Measurements from ENCODE around the gene MAGI3.
"Not testable (repeated sequence)": the region's sequence is repeated elsewhere in the genome, so short reads cannot be mapped to it uniquely, and the experiment has no call there.

Gene MAGI3

DNA sequence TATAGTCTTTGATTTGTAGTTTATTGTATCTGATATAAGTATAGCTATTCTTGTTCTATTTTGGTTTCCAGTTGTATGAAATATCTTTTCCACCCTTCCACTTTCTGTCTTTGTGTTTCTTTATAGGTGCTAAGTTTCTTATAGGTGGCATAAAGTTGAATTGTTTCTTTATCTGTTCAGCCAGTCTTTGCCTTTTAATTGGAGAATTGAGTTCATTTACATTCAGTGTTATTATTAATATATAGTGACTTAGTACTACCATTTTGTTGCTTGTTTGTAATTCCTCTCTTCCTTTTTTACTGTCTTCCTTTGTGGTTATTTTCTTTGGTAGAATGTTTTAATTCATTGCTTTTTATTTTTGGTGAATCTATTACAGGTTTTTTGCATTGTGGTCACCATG, 77.7 kb downstream of the MAGI3 start:
- Histone ChIP-seq H3K9me3 (ENCODE audit: insufficient read depth, low read length) (no peaks in the 10 kb centered on the region), H2AFZ (ENCODE audit: low read depth, low read length) (no peak overlapping the region), H3K4me1 (ENCODE audit: low read length) (no peaks in the 10 kb centered on the region), H3K4me2 (ENCODE audit: low read length) (no peak overlapping the region), H3K79me2 (ENCODE audit: low read length) (no peaks in the 10 kb centered on the region), H3K4me3 (ENCODE audit: low read length) (no peak overlapping the region), H3K36me3 (replicated peaks; ENCODE audit: low read depth, low read length) (no peaks in the 10 kb centered on the region), H3K27ac (ENCODE audit: low read length) (no peak overlapping the region), H4K20me1 (ENCODE audit: insufficient read depth, low read length) (no peaks in the 10 kb centered on the region), H3K27me3 (ENCODE audit: low read depth, low read length) (no peaks in the 10 kb centered on the region), H3K9ac (ENCODE audit: low read length) (no peak overlapping the region)
- TF ChIP-seq, protein P1, sequence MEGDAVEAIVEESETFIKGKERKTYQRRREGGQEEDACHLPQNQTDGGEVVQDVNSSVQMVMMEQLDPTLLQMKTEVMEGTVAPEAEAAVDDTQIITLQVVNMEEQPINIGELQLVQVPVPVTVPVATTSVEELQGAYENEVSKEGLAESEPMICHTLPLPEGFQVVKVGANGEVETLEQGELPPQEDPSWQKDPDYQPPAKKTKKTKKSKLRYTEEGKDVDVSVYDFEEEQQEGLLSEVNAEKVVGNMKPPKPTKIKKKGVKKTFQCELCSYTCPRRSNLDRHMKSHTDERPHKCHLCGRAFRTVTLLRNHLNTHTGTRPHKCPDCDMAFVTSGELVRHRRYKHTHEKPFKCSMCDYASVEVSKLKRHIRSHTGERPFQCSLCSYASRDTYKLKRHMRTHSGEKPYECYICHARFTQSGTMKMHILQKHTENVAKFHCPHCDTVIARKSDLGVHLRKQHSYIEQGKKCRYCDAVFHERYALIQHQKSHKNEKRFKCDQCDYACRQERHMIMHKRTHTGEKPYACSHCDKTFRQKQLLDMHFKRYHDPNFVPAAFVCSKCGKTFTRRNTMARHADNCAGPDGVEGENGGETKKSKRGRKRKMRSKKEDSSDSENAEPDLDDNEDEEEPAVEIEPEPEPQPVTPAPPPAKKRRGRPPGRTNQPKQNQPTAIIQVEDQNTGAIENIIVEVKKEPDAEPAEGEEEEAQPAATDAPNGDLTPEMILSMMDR (IDR thresholded peaks at IDR 0.05; ENCODE audit: low read depth, low read length): no peak

DNA sequence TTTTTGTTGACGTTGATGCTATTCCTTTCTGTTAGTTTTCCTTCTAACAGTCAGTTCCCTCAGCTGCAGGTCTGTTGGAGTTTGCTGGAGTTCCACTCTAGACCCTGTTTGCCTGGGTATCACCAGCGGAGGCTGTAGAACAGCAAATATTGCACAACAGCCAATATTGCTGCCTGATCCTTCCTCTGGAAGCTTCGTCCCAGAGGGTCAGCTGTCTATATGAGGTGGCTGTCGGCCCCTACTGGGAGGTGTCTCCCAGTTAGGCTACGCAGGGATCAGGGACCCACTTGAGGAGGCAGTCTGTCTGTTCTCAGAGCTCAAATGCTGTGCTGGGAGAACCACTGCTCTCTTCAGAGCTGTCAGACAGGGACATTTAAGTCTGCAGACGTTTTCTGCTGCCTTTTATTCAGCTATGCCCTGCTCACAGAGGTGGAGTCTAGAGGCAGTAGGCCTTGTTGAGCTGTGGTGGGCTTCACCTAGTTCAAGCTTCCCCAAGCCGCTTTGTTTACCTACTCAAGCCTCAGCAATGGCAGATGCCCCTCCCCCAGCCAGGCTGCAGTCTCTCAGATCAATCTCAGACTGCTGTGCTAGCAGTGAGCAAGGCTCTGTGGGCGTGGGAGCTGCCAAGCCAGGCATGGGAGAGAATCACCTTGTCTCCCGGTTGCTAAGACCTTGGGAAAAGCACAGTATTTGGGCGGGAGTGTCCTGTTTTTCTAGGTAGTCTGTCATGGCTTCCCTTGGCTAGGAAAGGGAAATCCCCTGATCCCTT, 88.3 kb downstream of the MAGI3 start:
- not testable (repeated sequence) for H3K4me2 ChIP-seq (ENCODE audit: low read length); H3K9me3 ChIP-seq (ENCODE audit: insufficient read depth, low read length); H3K4me1 ChIP-seq (ENCODE audit: low read length); H3K9ac ChIP-seq (ENCODE audit: low read length); H3K27ac ChIP-seq (ENCODE audit: low read length); H3K4me3 ChIP-seq (ENCODE audit: low read length); H4K20me1 ChIP-seq (ENCODE audit: insufficient read depth, low read length); H2AFZ ChIP-seq (ENCODE audit: low read depth, low read length); H3K36me3 ChIP-seq (replicated peaks; ENCODE audit: low read depth, low read length); H3K27me3 ChIP-seq (ENCODE audit: low read depth, low read length); H3K79me2 ChIP-seq (ENCODE audit: low read length)

DNA sequence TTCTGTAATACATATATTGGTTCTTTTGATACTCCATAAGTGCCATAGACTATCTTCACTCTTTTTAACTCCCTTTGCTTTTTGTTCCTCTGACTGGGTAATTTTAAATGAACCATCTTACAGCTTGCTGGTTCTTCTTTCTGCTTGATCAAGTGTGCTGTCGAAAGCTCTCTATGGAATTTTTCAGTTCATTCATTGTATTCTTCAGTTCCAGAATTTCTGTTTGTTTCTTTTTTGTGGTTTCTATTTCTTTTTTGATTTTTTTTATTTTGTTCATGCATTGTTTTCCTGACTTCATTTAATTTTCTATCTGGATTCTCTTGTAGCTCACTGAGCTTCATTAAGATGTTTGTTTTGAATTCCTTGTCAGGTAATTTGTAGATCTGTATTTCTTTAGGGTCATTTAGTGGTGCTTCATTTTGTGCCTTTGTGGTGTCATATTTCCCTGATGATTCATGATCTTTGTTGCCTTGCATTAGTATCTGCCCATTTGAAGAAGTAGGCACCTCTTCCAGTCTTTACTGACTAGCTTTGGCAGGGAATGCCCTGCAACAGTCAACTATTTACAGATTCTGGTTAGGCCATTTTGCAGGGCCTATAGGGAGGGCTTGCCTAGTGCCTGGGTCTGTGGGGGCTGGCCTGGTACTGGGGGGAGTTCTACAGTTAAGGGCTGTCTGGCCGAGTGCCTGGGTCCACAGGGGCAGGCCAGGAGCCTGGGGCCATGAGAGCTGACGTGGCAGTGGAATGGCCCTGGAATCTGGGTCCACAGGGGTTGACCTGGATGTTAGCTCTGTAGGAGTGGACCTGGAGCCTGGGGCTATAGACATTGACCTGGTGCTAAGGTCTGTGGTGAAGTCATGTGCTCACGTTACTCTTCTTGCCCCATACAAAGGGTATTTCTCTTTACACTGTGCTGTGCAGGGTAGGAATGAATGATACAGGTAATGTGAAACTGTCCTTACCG, 89.7 kb downstream of the MAGI3 start:
- no peak for TF ChIP-seq EZH2phosphoT487 (IDR thresholded peaks at IDR 0.05; ENCODE audit: low read depth)
- TF ChIP-seq, protein P1 (IDR thresholded peaks at IDR 0.05; ENCODE audit: low read depth, low read length): no peak
- H3K27me3 ChIP-seq (ENCODE audit: low read depth, low read length): no peaks in the 10 kb centered on the region

DNA sequence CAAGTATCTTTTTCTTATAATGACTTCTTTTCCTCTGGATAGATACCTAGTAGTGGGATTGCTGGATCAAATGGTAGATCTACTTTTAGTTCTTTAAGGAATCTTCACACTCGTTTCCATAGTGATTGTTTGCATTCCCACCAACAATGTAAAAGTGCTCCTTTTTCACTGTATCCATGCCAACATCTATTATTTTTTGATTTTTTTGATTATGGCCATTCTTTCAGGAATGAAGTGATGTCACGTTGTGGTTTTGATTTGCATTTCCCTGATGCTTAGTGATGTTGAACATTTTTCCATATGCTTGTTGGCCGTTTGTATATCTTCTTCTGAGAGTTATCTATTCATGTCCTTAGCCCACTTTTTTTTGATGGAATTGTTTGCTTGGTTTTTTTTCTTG, 94.8 kb downstream of the MAGI3 start:
- H3K79me2 ChIP-seq (ENCODE audit: low read length); H3K9ac ChIP-seq (ENCODE audit: low read length); H3K4me3 ChIP-seq (ENCODE audit: low read length); H3K36me3 ChIP-seq (replicated peaks; ENCODE audit: low read depth, low read length); H3K27me3 ChIP-seq (ENCODE audit: low read depth, low read length); H3K4me2 ChIP-seq (ENCODE audit: low read length); H3K27ac ChIP-seq (ENCODE audit: low read length); H3K4me1 ChIP-seq (ENCODE audit: low read length); H2AFZ ChIP-seq (ENCODE audit: low read depth, low read length); H3K9me3 ChIP-seq (ENCODE audit: insufficient read depth, low read length); H4K20me1 ChIP-seq (ENCODE audit: insufficient read depth, low read length): not testable (repeated sequence)

More for the DNA sequence above, 89.7 kb downstream of the MAGI3 start:
- no peaks in the 10 kb centered on the region for H3K4me1 ChIP-seq (ENCODE audit: low read length)
- H3K27ac ChIP-seq (ENCODE audit: low read length): no peak overlapping the region
- no peak overlapping the region for H3K4me3 ChIP-seq (ENCODE audit: low read length)
- no peaks in the 10 kb centered on the region for H3K9me3 ChIP-seq (ENCODE audit: insufficient read depth, low read length)
- H2AFZ ChIP-seq (ENCODE audit: low read depth, low read length): no peak overlapping the region
- no peaks in the 10 kb centered on the region for H3K36me3 ChIP-seq (replicated peaks; ENCODE audit: low read depth, low read length)
- no peak overlapping the region for H3K9ac ChIP-seq (ENCODE audit: low read length)
- no peaks in the 10 kb centered on the region for H3K79me2 ChIP-seq (ENCODE audit: low read length)
- H3K4me2 ChIP-seq (ENCODE audit: low read length): no peak overlapping the region
- H4K20me1 ChIP-seq (ENCODE audit: insufficient read depth, low read length): no peaks in the 10 kb centered on the region

Measured in OCI-LY3 (cell line).